Measurements from ENCODE around the gene B4GALNT4. TPM values are rescaled to one million over a fixed set of nuclear protein-coding genes. Genes with fewer than 3 reads are reported as not detected.
"Not testable (repeated sequence)": the region's sequence is repeated elsewhere in the genome, so short reads cannot be mapped to it uniquely, and the experiment has no call there.

B4GALNT4 gene
- total RNA-seq, 1 donor from 2014 or later: 16.4 TPM

DNA sequence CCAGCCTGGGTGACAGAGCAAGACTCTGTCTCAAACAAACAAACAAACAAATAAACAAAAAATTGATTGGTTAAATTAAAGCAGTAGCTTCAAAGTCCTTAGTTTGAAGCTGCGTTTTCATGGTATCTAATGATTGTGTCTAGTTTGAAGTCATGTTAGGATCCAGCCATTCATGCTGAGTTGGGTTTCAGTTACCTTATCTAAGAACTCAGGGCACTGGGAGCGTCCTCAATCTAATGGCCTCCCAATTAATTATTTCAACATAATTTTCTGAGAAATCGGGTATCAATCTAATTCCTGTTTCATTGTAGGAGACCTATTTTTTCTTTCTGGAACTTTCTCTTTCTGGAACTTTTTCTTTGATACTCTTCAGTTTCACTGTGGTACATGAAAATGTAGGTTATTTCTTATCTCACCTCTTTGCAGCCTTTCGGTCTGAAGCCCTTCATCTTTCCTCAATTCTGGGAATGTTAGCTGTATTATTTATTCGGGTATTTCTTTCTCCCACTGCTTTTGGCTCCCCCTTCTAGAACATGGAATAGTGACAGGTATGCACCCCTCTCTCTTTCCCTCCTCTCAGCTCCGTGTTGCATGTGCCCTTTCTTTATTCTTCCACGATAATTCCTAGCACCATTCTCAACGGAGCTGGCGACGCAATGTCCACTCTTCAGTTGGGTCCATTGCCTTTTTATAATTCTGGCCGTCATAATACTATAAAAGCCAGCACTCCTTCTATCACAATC is 24.3 kb upstream of the B4GALNT4 start:
- no peaks in the 10 kb centered on the region for H3K79me2 ChIP-seq (ENCODE audit: low read depth)
- no peak overlapping the region for H3K27ac Mint-ChIP-seq
- H3K27ac ChIP-seq: no peak overlapping the region
- H3K4me1 ChIP-seq: peaks cover 23% of the 10 kb centered on the region
- peaks cover 15% of the 10 kb centered on the region for H3F3A ChIP-seq (ENCODE audit: low read depth)
- peaks cover 26% of the 10 kb centered on the region for H3K4me1 Mint-ChIP-seq
- H2AFZ ChIP-seq (replicated peaks): no peak overlapping the region
- TF ChIP-seq EZH2 (IDR thresholded peaks at IDR 0.05) (no peak), EZH2phosphoT487 (IDR thresholded peaks at IDR 0.05) (no peak)
- TF ChIP-seq, protein P1, sequence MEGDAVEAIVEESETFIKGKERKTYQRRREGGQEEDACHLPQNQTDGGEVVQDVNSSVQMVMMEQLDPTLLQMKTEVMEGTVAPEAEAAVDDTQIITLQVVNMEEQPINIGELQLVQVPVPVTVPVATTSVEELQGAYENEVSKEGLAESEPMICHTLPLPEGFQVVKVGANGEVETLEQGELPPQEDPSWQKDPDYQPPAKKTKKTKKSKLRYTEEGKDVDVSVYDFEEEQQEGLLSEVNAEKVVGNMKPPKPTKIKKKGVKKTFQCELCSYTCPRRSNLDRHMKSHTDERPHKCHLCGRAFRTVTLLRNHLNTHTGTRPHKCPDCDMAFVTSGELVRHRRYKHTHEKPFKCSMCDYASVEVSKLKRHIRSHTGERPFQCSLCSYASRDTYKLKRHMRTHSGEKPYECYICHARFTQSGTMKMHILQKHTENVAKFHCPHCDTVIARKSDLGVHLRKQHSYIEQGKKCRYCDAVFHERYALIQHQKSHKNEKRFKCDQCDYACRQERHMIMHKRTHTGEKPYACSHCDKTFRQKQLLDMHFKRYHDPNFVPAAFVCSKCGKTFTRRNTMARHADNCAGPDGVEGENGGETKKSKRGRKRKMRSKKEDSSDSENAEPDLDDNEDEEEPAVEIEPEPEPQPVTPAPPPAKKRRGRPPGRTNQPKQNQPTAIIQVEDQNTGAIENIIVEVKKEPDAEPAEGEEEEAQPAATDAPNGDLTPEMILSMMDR (IDR thresholded peaks at IDR 0.05): no peak
- H3K4me3 Mint-ChIP-seq: no peak overlapping the region
- no peak overlapping the region for H3K9ac ChIP-seq
- no peaks in the 10 kb centered on the region for H3K9me3 Mint-ChIP-seq
- H3K36me3 ChIP-seq: no peaks in the 10 kb centered on the region
- no peaks in the 10 kb centered on the region for H3K9me3 ChIP-seq (ENCODE audit: low read depth)
- H3K27me3 ChIP-seq: no peaks in the 10 kb centered on the region
- no peak overlapping the region for H3K4me3 ChIP-seq
- H4K20me1 ChIP-seq (ENCODE audit: low read depth): no peaks in the 10 kb centered on the region
- peaks cover 13% of the 10 kb centered on the region for H3K27me3 Mint-ChIP-seq (ENCODE audit: insufficient read depth, low read depth)
- H3K36me3 Mint-ChIP-seq: no peaks in the 10 kb centered on the region
- no peak overlapping the region for H3K4me2 ChIP-seq
- DNase-seq (ENCODE audit: low spot score): no peak

DNA sequence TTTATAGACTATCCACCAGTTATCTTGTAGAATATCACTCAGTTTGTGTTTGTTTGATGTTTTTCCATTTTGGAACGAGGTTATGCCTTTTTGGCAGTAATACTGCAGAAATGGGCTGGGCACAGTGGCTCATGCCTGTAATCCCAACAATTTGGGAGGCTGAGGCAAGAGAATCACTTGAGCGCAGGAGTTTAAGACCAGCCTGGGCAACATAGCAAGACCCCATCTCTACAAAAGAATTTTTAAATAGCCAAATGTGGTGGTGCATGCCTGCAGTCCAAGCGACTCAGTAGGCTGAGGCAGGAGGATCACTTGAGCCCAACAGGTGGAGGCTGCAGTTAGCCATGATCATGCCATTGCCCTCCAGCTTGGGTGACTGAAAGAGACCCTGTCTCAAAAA is 22.8 kb upstream of the B4GALNT4 start:
- Histone ChIP-seq H3K27ac (no peak overlapping the region), H3K9me3 (ENCODE audit: low read depth) (no peaks in the 10 kb centered on the region), H3K4me3 (no peak overlapping the region), H4K20me1 (ENCODE audit: low read depth) (no peaks in the 10 kb centered on the region), H3F3A (ENCODE audit: low read depth) (peaks cover 14% of the 10 kb centered on the region), H3K9ac (no peak overlapping the region), H3K36me3 (no peaks in the 10 kb centered on the region), H3K79me2 (ENCODE audit: low read depth) (no peaks in the 10 kb centered on the region), H3K4me1 (peaks cover 8% of the 10 kb centered on the region), H2AFZ (replicated peaks) (no peak overlapping the region), H3K27me3 (no peaks in the 10 kb centered on the region), H3K4me2 (no peak overlapping the region)
- no peak for DNase-seq (ENCODE audit: low spot score)
- Mint-ChIP-seq H3K27me3 (ENCODE audit: insufficient read depth, low read depth) (peaks cover 14% of the 10 kb centered on the region), H3K4me1 (peaks cover 26% of the 10 kb centered on the region), H3K4me3 (no peak overlapping the region), H3K36me3 (no peaks in the 10 kb centered on the region), H3K9me3 (no peaks in the 10 kb centered on the region), H3K27ac (peak overlapping the region; percentile 74)
- TF ChIP-seq EZH2phosphoT487 (IDR thresholded peaks at IDR 0.05) (no peak), EZH2 (IDR thresholded peaks at IDR 0.05) (no peak)
- TF ChIP-seq, protein P1 (IDR thresholded peaks at IDR 0.05): no peak

DNA sequence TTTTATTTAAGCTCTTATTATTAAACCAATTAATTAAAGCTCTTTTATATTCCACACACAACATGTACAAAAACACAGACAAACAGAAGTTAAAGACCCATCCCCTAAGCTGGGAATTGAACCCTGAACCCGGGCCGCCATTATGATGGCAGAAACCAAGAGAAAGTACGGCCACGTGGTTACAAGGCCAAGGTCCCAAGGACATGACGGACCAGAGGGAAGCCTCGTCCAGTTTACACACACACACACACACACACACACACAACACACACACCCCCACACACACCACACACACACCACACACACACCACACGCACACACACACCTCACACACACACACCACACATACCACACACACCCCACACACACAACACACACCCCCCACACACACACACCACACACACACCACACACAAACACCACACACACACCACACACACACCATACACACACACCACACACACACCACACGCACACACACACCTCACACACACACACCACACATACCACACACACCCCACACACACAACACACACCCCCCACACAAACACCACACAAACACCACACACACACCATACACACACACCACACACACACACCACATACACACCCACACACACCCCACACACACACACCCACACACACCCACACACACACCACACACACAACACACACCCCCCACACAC is 19.9 kb upstream of the B4GALNT4 start:
- peaks cover 15% of the 10 kb centered on the region for H3K27me3 Mint-ChIP-seq (ENCODE audit: insufficient read depth, low read depth)
- not testable (repeated sequence) for H3K4me1 ChIP-seq

DNA sequence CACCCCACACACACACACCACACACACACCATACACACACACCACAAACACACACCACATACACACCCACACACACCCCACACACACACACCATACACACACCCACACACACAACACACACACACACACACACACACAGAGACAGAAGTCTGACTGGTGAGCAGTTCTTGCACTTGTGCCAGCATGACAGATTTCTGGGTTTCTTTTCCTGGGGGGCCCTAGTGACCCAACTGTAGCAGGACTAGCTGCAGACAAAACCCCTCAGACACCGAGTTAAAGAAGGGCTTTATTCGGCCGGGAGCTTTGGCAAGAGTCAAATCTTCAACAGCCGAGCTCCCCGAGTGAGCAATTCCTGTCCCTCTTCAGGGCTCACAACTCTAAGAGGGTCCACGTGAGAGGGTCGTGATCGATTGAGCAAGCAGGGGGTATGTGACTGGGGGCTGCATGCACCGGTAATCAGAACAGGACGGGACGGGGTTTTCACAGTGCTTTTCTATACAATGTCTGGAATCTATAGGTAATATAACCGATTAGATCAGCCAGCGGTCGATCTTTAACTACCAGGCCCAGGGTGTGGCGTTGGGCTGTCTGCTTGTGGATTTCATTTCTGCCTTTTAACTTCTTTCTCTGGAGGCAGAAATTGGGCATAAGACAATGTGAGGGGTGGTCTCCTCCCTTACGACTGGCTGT is 19.1 kb upstream of the B4GALNT4 start:
- not testable (repeated sequence) for H3K79me2 ChIP-seq (ENCODE audit: low read depth)

More for the DNA sequence above, 19.9 kb upstream of the B4GALNT4 start:
- H3K4me3 Mint-ChIP-seq; H3K4me3 ChIP-seq; H3K27ac ChIP-seq; H3K27me3 ChIP-seq; H3K36me3 Mint-ChIP-seq; H3K9ac ChIP-seq; H3K79me2 ChIP-seq (ENCODE audit: low read depth); H3K9me3 Mint-ChIP-seq; DNase-seq (ENCODE audit: low spot score); H3K9me3 ChIP-seq (ENCODE audit: low read depth); H2AFZ ChIP-seq (replicated peaks); H3K36me3 ChIP-seq; H3K4me2 ChIP-seq; H4K20me1 ChIP-seq (ENCODE audit: low read depth): not testable (repeated sequence)
- peaks cover 17% of the 10 kb centered on the region for H3F3A ChIP-seq (ENCODE audit: low read depth)
- Mint-ChIP-seq H3K4me1 (peaks cover 35% of the 10 kb centered on the region), H3K27ac (peak overlapping the region; percentile 29)

More for the DNA sequence above, 19.1 kb upstream of the B4GALNT4 start:
- not testable (repeated sequence) for H3K9me3 Mint-ChIP-seq; H3K27ac ChIP-seq; H3K36me3 Mint-ChIP-seq; H3K4me3 Mint-ChIP-seq; H3K27me3 ChIP-seq; H3K4me2 ChIP-seq; H3K4me3 ChIP-seq; DNase-seq (ENCODE audit: low spot score); H4K20me1 ChIP-seq (ENCODE audit: low read depth); H3K36me3 ChIP-seq; H3K9ac ChIP-seq; H3K4me1 ChIP-seq; H3K9me3 ChIP-seq (ENCODE audit: low read depth)
- Histone ChIP-seq H3F3A (ENCODE audit: low read depth) (peaks cover 18% of the 10 kb centered on the region), H2AFZ (replicated peaks) (peak overlapping the region; percentile 64)
- H3K4me1 Mint-ChIP-seq: peaks cover 37% of the 10 kb centered on the region
- H3K27ac Mint-ChIP-seq: peak overlapping the region; percentile 38
- H3K27me3 Mint-ChIP-seq (ENCODE audit: insufficient read depth, low read depth): peaks cover 15% of the 10 kb centered on the region

All from neural progenitor cell (in vitro differentiated cells).